NCI-H128 (cell line): ENCODE results near the gene ZC3H10.
"Not testable (repeated sequence)": the region's sequence is repeated elsewhere in the genome, so short reads cannot be mapped to it uniquely, and the experiment has no call there.

ENCODE experiments used
- DNase-seq: peaks from one replicate; lab custom pipeline; 2025; ENCODE audit not compliant: unreplicated experiment; lab: John Stamatoyannopoulos, UW

ZC3H10 gene

GRCh38 chr12:56152756-56153677 is 35.0 kb downstream of the ZC3H10 start:
- no peak for DNase-seq

GRCh38 chr12:56153678-56154065 is 35.6 kb downstream of the ZC3H10 start:
- no peak for DNase-seq

- DNase-seq, result no peak
These were observed 36.2 kb downstream of the ZC3H10 start for GRCh38 chr12:56154246-56154771.

GRCh38 chr12:56154818-56155217 is 36.8 kb downstream of the ZC3H10 start:
- DNase-seq, result no peak

- DNase-seq, result no peak
These were observed 37.3 kb downstream of the ZC3H10 start for GRCh38 chr12:56155256-56155845.

- not testable (repeated sequence) for DNase-seq
These were observed 38.6 kb downstream of the ZC3H10 start for GRCh38 chr12:56156464-56157200.

- peak; percentile 66 for DNase-seq
These were observed 39.3 kb downstream of the ZC3H10 start for GRCh38 chr12:56157201-56158028.

- DNase-seq, result peak; percentile 99
These were observed 40.2 kb downstream of the ZC3H10 start, which contains the start of gene MYL6 for GRCh38 chr12:56158029-56158925. Gene MYL6 (plus strand): TSS chr12:56158359. CDS start chr12:56158402, 43 bp downstream.

GRCh38 chr12:56158926-56159461 is 40.9 kb downstream of the ZC3H10 start:
- peak; percentile 12 for DNase-seq

GRCh38 chr12:56159482-56160192 is 41.6 kb downstream of the ZC3H10 start:
- no peak for DNase-seq

- no peak for DNase-seq
These were observed 42.2 kb downstream of the ZC3H10 start for GRCh38 chr12:56160193-56160763.

- DNase-seq, result no peak
These were observed 43.0 kb downstream of the ZC3H10 start for GRCh38 chr12:56160894-56161689.

GRCh38 chr12:56161690-56162351 is 43.8 kb downstream of the ZC3H10 start:
- no peak for DNase-seq

GRCh38 chr12:56162468-56163290 is 44.6 kb downstream of the ZC3H10 start:
- DNase-seq, result no peak

GRCh38 chr12:56163533-56164344 is 45.7 kb downstream of the ZC3H10 start:
- DNase-seq, result no peak
